AG04449 (cell line): ENCODE data around the gene EMILIN2.
A peak's percentile ranks its signal among the peaks of the same experiment; 100 is the strongest.
"Not testable (repeated sequence)": the region's sequence is repeated elsewhere in the genome, so short reads cannot be mapped to it uniquely, and the experiment has no call there.

Experiments
- CTCF ChIA-PET: fragments of 350-600 bp; formaldehyde crosslinking; extraction: SDS; loops from one replicate; lab custom pipeline; 2021; ENCODE audit warnings: antibody characterized with exemption; lab: Yijun Ruan, JAX
- POLR2A ChIA-PET: fragments of 400-600, 350-600 bp; formaldehyde crosslinking; extraction: SDS; loops from one replicate; lab custom pipeline; 2020; ENCODE audit warnings: antibody characterized with exemption, inconsistent platforms; lab: Yijun Ruan, JAX
- DNase-seq: peaks from one replicate; pipeline ENCODE4 v3.0.0-alpha.2; 2010; ENCODE audit warnings: low read depth, low spot score
- H3K4me3 ChIP-seq: 2 replicates; pipeline ENCODE4 v1.5.1; 2011; ENCODE audit warnings: low read depth, mild to moderate bottlenecking, control low read depth, low read length
- CTCF ChIP-seq: IDR thresholded peaks from one replicate; pipeline ENCODE4 v1.5.1; 2011; ENCODE audit warnings: mild to moderate bottlenecking, moderate library complexity, low read length, control low read depth, inconsistent platforms; ENCODE audit not compliant: insufficient read depth; ENCODE audit errors: missing control alignments

EMILIN2 gene

DNA sequence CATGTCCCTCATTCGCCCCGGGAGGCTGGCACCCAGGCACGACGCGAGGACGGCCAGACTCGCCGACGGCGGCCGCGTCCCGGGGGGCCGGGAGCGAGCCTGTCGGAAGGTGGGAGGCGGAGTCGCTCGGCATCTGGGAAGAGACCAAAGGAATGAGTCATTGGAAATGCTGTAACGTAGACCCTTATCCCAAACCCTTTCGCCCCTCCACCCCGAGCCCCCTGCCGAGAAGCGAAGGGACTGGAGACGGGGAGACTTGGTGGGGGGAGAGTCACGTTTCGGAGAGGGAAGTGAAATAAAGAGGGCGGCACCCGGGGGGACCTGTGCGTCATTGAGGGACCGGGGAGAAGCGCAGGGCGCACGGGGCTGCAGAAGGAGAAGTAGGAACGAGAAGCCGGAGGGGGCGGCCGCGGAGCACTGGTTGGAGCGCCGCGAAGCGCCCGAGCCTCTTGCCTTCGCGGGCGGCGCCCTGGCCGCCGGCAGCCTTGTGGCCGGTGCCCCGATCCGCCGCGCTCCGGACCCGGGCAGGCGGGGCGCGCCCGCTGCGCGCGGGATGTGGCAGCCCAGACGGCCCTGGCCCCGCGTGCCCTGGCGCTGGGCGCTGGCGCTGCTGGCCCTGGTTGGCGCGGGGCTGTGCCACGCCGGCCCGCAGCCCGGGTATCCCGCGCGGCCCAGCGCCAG is at the start of gene EMILIN2:
TSS of gene EMILIN2 (plus strand) at position 371 of the 681 bp plus-strand sequence. CDS start at position 554, 183 bp downstream.
- TF ChIP-seq CTCF = no peak
- ChIA-PET POLR2A (no interaction called here), CTCF (no interaction called here)
- DNase-seq = no peak
- peak within 1 kb of the TSS; percentile 68 for H3K4me3 ChIP-seq

DNA sequence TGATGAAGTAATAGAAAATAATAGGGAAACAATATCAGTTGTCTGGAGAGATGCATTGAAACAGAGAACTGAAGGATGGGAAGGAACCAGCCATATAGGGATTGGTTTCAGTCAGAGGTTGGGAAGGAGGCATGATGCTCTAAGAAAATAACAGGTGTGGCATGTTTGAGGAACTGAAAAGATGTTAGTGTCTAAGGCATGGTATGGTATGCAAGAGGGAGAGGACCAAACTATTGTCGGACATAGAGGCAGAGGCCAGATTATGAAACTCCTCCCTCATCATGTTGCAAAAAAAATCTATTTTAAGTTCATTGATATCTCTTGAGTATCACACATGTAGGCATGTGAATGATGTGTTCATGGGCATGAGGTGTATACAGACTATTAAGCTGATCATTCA is 48.9 kb upstream of the EMILIN2 start:
- TF ChIP-seq CTCF = no peak
- H3K4me3 ChIP-seq = no peak overlapping the region
- ChIA-PET POLR2A (no interaction called here), CTCF (interaction anchor here (1.9 kb wide), 1 partner anchor 8 kb away, joined by 5 read pairs; no protein-coding TSS in a partner anchor)
- no peak for DNase-seq

GRCh38 chr18:2799369-2799768 is 47.4 kb upstream of the EMILIN2 start:
- no peak for TF ChIP-seq CTCF
- no peak for DNase-seq
- ChIA-PET CTCF (no interaction called here), POLR2A (no interaction called here)
- H3K4me3 ChIP-seq = no peak overlapping the region

GRCh38 chr18:2805970-2806943 is 40.5 kb upstream of the EMILIN2 start:
- ChIA-PET POLR2A (no interaction called here), CTCF (interaction anchor here (1.3 kb wide), 2 partner anchors 9 to 26 kb away, joined by 4 to 5 read pairs; no protein-coding TSS in a partner anchor)
- peak; percentile 19 for DNase-seq
- TF ChIP-seq CTCF = no peak
- H3K4me3 ChIP-seq = no peak overlapping the region

GRCh38 chr18:2808640-2809039 is 38.2 kb upstream of the EMILIN2 start:
- DNase-seq, CTCF ChIA-PET, H3K4me3 ChIP-seq: not testable (repeated sequence)
- POLR2A ChIA-PET = interaction anchor here (0.7 kb wide), 1 partner anchor 89 kb away, joined by 3 read pairs; no protein-coding TSS in a partner anchor

- H3K4me3 ChIP-seq, DNase-seq, POLR2A ChIA-PET, CTCF ChIA-PET: not testable (repeated sequence)
These were observed 37.1 kb upstream of the EMILIN2 start for GRCh38 chr18:2809666-2810183.

GRCh38 chr18:2811416-2811815 is 35.4 kb upstream of the EMILIN2 start:
- no peak overlapping the region for H3K4me3 ChIP-seq
- DNase-seq = no peak
- POLR2A ChIA-PET = no interaction called here
- no peak for TF ChIP-seq CTCF
- CTCF ChIA-PET = no interaction called here
